Hepatocyte (in vitro differentiated cells): Measurements from ENCODE around the gene COL28A1. TPM values are rescaled to one million over a fixed set of nuclear protein-coding genes. Genes with fewer than 3 reads are reported as not detected.

Experiments
- DNase-seq: peaks from one replicate; pipeline ENCODE4 v3.0.0-alpha.2; 2016; ENCODE audit warnings: low spot score
- H2AFZ ChIP-seq: fragments of 200-600 bp; sonication (generic); 2 replicates; pipeline ENCODE4 v1.6.0; 2016; ENCODE audit warnings: antibody characterized with exemption, mild to moderate bottlenecking
- H3K27ac ChIP-seq: fragments of 200-600 bp; sonication (generic); 2 replicates; pipeline ENCODE4 v1.5.1; 2016; ENCODE audit warnings: mild to moderate bottlenecking
- H3K27me3 ChIP-seq: fragments of 200-600 bp; sonication (generic); 2 replicates; pipeline ENCODE4 v1.6.1; 2016
- H3K36me3 ChIP-seq: fragments of 200-600 bp; sonication (generic); replicated peaks from 2 replicates; pipeline ENCODE4 v1.5.1; 2016; ENCODE audit warnings: low read depth; ENCODE audit not compliant: insufficient read depth
- H3K4me1 ChIP-seq: fragments of 200-600 bp; sonication (generic); 2 replicates; pipeline ENCODE4 v1.5.1; 2016; ENCODE audit warnings: mild to moderate bottlenecking, moderate library complexity; ENCODE audit not compliant: insufficient read depth
- H3K4me2 ChIP-seq: fragments of 200-600 bp; sonication (generic); 2 replicates; pipeline ENCODE4 v1.6.0; 2016
- H3K4me3 ChIP-seq: fragments of 200-600 bp; sonication (generic); 2 replicates; pipeline ENCODE4 v1.5.1; 2016; ENCODE audit warnings: mild to moderate bottlenecking
- H3K79me2 ChIP-seq: fragments of 200-600 bp; sonication (generic); 2 replicates; pipeline ENCODE4 v1.6.0; 2017; ENCODE audit warnings: mild to moderate bottlenecking
- H3K9me2 ChIP-seq: fragments of 200-600 bp; sonication (generic); replicated peaks from 2 replicates; pipeline ENCODE4 v1.6.0; 2017; ENCODE audit warnings: mild to moderate bottlenecking; ENCODE audit not compliant: insufficient read depth
- H3K9me3 ChIP-seq: fragments of 200-600 bp; sonication (generic); 2 replicates; pipeline ENCODE4 v1.5.1; 2016; ENCODE audit warnings: low read depth, mild to moderate bottlenecking
- H4K20me1 ChIP-seq: fragments of 200-600 bp; sonication (generic); 2 replicates; pipeline ENCODE4 v1.6.0; 2016; ENCODE audit warnings: mild to moderate bottlenecking; ENCODE audit not compliant: insufficient read depth, poor library complexity, severe bottlenecking
- CTCF ChIP-seq: fragments of 200-600 bp; sonication (generic); IDR thresholded peaks from 2 replicates; pipeline ENCODE4 v1.5.1; 2016; ENCODE audit warnings: antibody characterized with exemption, mild to moderate bottlenecking; ENCODE audit not compliant: poor library complexity
- EZH2 ChIP-seq: fragments of 200-600 bp; sonication (generic); IDR thresholded peaks from 2 replicates; pipeline ENCODE4 v1.6.1; 2016; ENCODE audit warnings: antibody characterized with exemption, mild to moderate bottlenecking, borderline replicate concordance
- EZH2phosphoT487 ChIP-seq: fragments of 200-600 bp; sonication (generic); IDR thresholded peaks from one replicate; pipeline ENCODE4 v1.6.1; 2018; ENCODE audit warnings: antibody characterized with exemption, mild to moderate bottlenecking, low read depth, moderate library complexity; ENCODE audit not compliant: unreplicated experiment, severe bottlenecking
- WGBS: methylation state at CpG from one replicate; pipeline ENCODE4 v1.1.6; 2016; ENCODE audit warnings: low lambda C conversion rate; ENCODE audit errors: missing lambda C conversion rate; 5-methylcytosine and 5-hydroxymethylcytosine counted together
- polyA plus RNA-seq: library from polyadenylated mRNA; unstranded; fragments of >200 nt; fragmentation: Nextera tagmentation; extraction: Ambion mirVana; gene quantifications from 2 replicates; pipeline ENCODE4 v1.2.1, GENCODE V29; 2016
- total RNA-seq: library from RNA; depleted of rRNA; stranded (reverse); fragments of >200 nt; gene quantifications from 2 replicates; pipeline ENCODE4 v1.2.3, GENCODE V29; 2014

Gene COL28A1
- total and polyA plus RNA-seq, 2 experiments from 2014 or later: 0.28 to 0.47 TPM

- Histone ChIP-seq H3K27me3 (no peaks in the 10 kb centered on the region), H3K79me2 (no peaks in the 10 kb centered on the region), H3K4me2 (no peak overlapping the region), H3K4me3 (no peak overlapping the region), H4K20me1 (no peaks in the 10 kb centered on the region), H3K9me2 (no peaks in the 10 kb centered on the region), H3K27ac (no peak overlapping the region), H3K9me3 (no peaks in the 10 kb centered on the region), H2AFZ (no peak overlapping the region), H3K4me1 (no peaks in the 10 kb centered on the region), H3K36me3 (no peaks in the 10 kb centered on the region)
- TF ChIP-seq EZH2 (no peak), EZH2phosphoT487 (no peak), CTCF (no peak)
- no peak for DNase-seq
- 95% methylated on average over 3 of the region's 3 CpGs for WGBS
Observed at GRCh38 chr7:7548407-7548806, 12.7 kb upstream of the COL28A1 start.

DNA sequence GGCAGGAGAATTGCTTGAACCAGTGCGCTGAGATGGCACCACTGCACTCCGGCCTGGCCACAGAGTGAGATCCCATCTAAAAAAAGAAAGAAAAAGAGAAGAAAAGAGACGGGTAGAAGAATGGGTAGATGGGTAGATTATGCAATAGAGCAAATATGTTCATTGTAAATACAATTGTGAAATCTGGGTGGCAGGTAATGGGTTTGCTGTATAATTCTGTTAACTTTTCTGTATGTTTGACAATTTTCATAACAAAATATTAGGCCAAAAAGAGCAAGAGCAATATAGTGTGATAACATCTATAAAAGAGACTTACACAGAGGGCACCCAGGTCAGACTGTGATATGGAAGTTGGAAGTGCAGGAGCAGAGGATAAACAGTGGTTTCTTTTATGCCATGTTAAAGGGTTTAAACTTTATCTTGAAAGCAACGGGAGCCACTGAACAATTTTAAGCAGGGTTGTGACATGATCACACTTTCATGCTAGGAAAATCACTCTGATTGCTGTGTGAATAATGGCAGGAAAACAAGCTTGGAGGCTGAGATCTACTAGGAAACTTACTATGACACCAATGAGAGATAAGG is 6.7 kb upstream of the COL28A1 start:
- Histone ChIP-seq H3K27me3 (no peaks in the 10 kb centered on the region), H3K4me2 (no peak overlapping the region), H3K4me3 (no peak overlapping the region), H2AFZ (no peak overlapping the region), H3K9me3 (no peaks in the 10 kb centered on the region), H3K4me1 (no peaks in the 10 kb centered on the region), H4K20me1 (no peaks in the 10 kb centered on the region), H3K27ac (no peak overlapping the region), H3K79me2 (no peaks in the 10 kb centered on the region), H3K9me2 (no peaks in the 10 kb centered on the region), H3K36me3 (no peaks in the 10 kb centered on the region)
- WGBS: 66% methylated on average over 4 of the region's 4 CpGs
- no peak for DNase-seq
- TF ChIP-seq CTCF (no peak), EZH2 (no peak), EZH2phosphoT487 (no peak)

DNA sequence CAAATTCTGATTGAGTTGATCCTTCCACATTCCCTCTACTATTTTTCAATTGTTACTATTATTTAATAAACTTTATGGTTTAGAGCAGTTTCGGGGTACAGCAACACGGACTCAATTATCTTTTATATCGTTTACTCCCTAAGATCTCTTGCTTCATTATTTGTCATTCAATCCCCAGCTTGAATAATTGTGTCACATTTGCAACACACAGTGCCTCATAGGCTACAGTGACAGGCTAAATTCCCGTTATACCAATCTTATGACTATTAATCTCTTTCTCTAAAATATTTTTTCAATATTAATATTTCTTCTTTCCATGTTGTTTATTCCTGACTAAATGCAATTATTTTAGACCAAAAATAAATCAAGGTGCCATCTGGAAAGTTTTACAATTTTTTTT is 4.0 kb upstream of the COL28A1 start:
- H2AFZ ChIP-seq: no peak overlapping the region
- H4K20me1 ChIP-seq: no peaks in the 10 kb centered on the region
- no peak for DNase-seq
- H3K27me3 ChIP-seq: no peaks in the 10 kb centered on the region
- no peaks in the 10 kb centered on the region for H3K9me2 ChIP-seq
- no peak overlapping the region for H3K4me2 ChIP-seq
- no peaks in the 10 kb centered on the region for H3K36me3 ChIP-seq
- H3K4me1 ChIP-seq: no peaks in the 10 kb centered on the region
- no peak for TF ChIP-seq EZH2
- no peak for TF ChIP-seq CTCF
- TF ChIP-seq EZH2phosphoT487: no peak
- no peaks in the 10 kb centered on the region for H3K79me2 ChIP-seq
- H3K27ac ChIP-seq: no peak overlapping the region
- no peaks in the 10 kb centered on the region for H3K9me3 ChIP-seq
- 85% methylated on average over 4 of the region's 4 CpGs for WGBS
- no peak overlapping the region for H3K4me3 ChIP-seq
